Testis (tissue), 3 donors: Measurements from ENCODE around the gene RNF19B. TPM values are rescaled to one million over a fixed set of nuclear protein-coding genes. Genes with fewer than 3 reads are reported as not detected.

Experiments used
- DNase-seq: peaks from one replicate; pipeline ENCODE4 v3.0.0-alpha.2; 2019
- H3K27ac ChIP-seq, 2 donors: fragments of 200-600 bp; sonication (generic); one replicate each; pipeline ENCODE4 v1.5.1; 2019
- H3K27me3 ChIP-seq: fragments of 200-600 bp; sonication (generic); one replicate; pipeline ENCODE4 v1.5.1; 2019
- H3K36me3 ChIP-seq: fragments of 200-600 bp; sonication (generic); one replicate; pipeline ENCODE4 v1.5.1; 2017; ENCODE audit warnings: low read depth; ENCODE audit errors: missing control alignments
- H3K4me1 ChIP-seq: fragments of 200-600 bp; sonication (generic); one replicate; pipeline ENCODE4 v1.5.1; 2019
- H3K4me3 ChIP-seq, 2 donors: fragments of 200-600 bp; sonication (generic); one replicate each; pipeline ENCODE4 v1.5.1; 2017 to 2019
- H3K9me3 ChIP-seq: fragments of 200-600 bp; sonication (generic); one replicate; pipeline ENCODE4 v1.5.1; 2017
- POLR2A ChIP-seq: fragments of 450-650 bp; IDR thresholded peaks from one replicate; pipeline ENCODE4 v1.6.1; 2017; ENCODE audit warnings: antibody characterized with exemption, mild to moderate bottlenecking, moderate library complexity
- WGBS, 2 donors: methylation state at CpG; one replicate each; pipeline ENCODE4 v1.1.5; 2018; 5-methylcytosine and 5-hydroxymethylcytosine counted together
- intact Hi-C: fragments of 100-400 bp; cut with DNase I; formaldehyde crosslinking; loops from one replicate; pipeline ENCODE4 v1.15.1; 2023; ENCODE audit warnings: low total_unique reads
- polyA plus RNA-seq: library from polyadenylated mRNA; stranded (reverse); fragments of 350-450 nt; fragmentation: Illumina TruSeq; extraction: RNeasy Lipid Tissue Mini Kit (QIAGEN cat#74804); gene quantifications from one replicate; pipeline ENCODE4 v1.2.3, GENCODE V29; 2014; ENCODE audit warnings: low read depth, low replicate concordance; ENCODE audit not compliant: insufficient read depth
- total RNA-seq, 2 donors: library from RNA; depleted of rRNA; stranded (reverse); fragments of >200 nt; gene quantifications; one replicate each; pipeline ENCODE4 v1.2.3, GENCODE V29; 2016
- TF ChIP-seq, protein P1 (sequence below), 3 experiments: fragments of 450-650 bp in 2 of 3; fragments of 200-600 bp in 1 of 3; sonication (generic) in 1 of 3; IDR thresholded peaks; one replicate each; pipeline ENCODE4 v1.5.1; 2016 to 2019; ENCODE audit warnings: antibody characterized with exemption in 3 of 3, mild to moderate bottlenecking in 2 of 3, moderate library complexity in 1 of 3

Gene RNF19B
- total and polyA plus RNA-seq, 3 donors from 2014 or later: 140 to 225 (median 141) TPM

DNA sequence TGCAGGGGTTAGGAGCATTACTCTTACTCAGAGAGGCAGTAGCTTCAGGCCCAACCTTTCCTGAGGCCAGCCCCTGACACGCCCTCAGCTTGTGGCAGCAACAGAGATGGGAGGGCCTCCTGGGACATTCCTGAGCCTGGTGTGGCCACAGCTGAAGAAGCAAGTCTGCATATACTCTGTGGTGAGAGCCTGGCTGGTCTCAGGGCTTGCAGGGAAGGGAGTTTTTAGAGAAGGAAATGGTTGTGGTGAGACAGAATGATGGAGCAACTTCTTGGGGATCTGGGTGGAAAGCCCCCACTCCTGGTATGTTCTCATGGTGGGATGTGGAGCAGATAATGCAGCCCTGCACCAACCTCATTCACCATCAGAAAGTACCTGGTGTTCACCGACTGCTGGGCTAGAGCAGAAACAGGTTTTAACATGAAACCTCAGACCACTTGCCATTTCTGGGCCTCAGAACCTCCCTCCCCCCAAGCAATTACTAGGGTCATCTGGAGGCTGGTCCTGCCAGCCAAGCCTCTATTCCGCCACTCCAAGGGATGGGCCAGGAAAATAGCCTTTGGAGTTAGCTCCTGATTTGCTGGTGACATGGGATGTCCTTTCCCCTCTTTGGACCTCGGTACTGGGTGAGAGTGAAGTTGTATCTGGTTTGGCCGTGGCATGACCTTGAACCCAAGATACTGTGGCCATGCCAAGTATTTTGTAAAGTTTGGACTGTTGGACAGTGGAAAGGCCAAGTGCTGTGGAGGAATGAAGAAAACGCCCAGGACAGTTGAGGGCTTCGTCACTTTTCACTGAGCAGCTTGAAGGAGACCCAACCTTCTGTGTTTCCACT lies 28.1 kb upstream of the RNF19B start:
- TF ChIP-seq POLR2A: no peak
- TF ChIP-seq, protein P1, sequence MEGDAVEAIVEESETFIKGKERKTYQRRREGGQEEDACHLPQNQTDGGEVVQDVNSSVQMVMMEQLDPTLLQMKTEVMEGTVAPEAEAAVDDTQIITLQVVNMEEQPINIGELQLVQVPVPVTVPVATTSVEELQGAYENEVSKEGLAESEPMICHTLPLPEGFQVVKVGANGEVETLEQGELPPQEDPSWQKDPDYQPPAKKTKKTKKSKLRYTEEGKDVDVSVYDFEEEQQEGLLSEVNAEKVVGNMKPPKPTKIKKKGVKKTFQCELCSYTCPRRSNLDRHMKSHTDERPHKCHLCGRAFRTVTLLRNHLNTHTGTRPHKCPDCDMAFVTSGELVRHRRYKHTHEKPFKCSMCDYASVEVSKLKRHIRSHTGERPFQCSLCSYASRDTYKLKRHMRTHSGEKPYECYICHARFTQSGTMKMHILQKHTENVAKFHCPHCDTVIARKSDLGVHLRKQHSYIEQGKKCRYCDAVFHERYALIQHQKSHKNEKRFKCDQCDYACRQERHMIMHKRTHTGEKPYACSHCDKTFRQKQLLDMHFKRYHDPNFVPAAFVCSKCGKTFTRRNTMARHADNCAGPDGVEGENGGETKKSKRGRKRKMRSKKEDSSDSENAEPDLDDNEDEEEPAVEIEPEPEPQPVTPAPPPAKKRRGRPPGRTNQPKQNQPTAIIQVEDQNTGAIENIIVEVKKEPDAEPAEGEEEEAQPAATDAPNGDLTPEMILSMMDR (IDR thresholded peaks at IDR 0.05): no peak
- H3K4me3 ChIP-seq: no peak overlapping the region
- intact Hi-C loops: no loop called here

DNA sequence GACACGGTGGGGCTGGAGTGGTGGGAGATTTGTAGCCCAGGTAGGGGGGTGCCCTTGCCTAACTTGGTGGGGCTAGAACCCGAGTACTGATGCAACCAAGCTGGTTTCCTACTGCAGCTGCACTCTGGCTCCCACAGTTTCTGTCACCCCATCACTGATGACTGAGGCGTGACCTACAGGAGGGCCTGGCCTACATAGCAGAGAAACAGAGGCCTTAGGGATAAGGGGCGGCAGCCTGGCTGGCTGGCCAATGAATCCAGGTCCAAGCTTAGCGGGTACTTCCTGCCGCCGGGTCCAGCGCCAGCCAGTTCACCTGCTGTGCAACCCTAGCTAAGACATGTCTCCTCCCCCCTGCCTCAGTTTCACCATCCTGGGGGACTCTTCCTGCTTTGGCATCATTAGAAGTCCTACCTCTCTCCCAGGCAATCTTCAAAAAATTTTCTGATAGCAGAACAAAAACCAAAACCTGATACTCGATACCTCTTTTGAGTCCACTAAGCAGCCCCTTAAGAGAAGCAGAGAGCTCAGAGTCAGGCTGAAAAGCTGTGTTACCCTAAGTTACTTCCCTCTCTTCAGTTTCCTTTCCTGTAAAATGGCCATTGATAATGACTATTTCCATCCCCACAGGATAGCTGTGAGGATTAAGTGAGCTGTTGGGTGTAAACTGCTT lies 27.3 kb upstream of the RNF19B start:
- DNase-seq: no peak
- no peaks in the 10 kb centered on the region for H3K9me3 ChIP-seq
- H3K4me3 ChIP-seq: no peak overlapping the region
- WGBS, 2 donors: 78 to 90% methylated on average over 8 to 9 of the region's 9 CpGs
- H3K27me3 ChIP-seq: no peaks in the 10 kb centered on the region
- intact Hi-C loops: no loop called here
- peaks cover 33% of the 10 kb centered on the region for H3K4me1 ChIP-seq
- H3K36me3 ChIP-seq: no peaks in the 10 kb centered on the region
- TF ChIP-seq, protein P1 (IDR thresholded peaks at IDR 0.05): no peak
- TF ChIP-seq POLR2A: no peak
- no peak overlapping the region for H3K27ac ChIP-seq

More for the DNA sequence above, 28.1 kb upstream of the RNF19B start:
- 50 to 64% methylated on average over 6 to 7 of the region's 7 CpGs for WGBS, 2 donors
- Histone ChIP-seq H3K27me3 (no peaks in the 10 kb centered on the region), H3K27ac (no peak overlapping the region), H3K9me3 (no peaks in the 10 kb centered on the region), H3K36me3 (no peaks in the 10 kb centered on the region), H3K4me1 (peaks cover 38% of the 10 kb centered on the region)
- peak; percentile 81 for DNase-seq

DNA sequence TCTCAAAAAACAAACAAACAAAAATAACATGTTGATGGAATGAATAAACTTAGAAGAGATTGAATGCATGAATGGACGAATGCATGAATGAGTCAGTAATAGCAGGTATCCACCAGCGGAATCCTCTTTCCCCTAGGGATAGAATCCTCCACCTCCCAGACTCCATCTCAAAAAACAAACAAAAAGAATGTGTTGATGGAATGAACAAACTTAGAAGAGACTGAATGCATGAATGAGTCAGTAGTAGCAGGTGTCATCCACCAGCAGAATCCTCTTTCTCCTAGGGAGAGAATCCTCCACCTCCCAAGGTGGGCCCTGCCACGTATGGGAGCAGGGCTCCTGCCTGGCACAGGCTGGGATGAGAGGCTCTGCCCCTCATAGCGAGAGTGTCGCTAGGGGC lies 26.8 kb upstream of the RNF19B start:
- intact Hi-C loops: no loop called here
- Histone ChIP-seq H3K27me3 (no peaks in the 10 kb centered on the region), H3K9me3 (no peaks in the 10 kb centered on the region), H3K4me1 (peaks cover 30% of the 10 kb centered on the region), H3K36me3 (no peaks in the 10 kb centered on the region), H3K27ac (no peak overlapping the region), H3K4me3 (no peak overlapping the region)
- 88 to 93% methylated on average over 5 of the region's 5 CpGs for WGBS, 2 donors
- TF ChIP-seq POLR2A: no peak
- TF ChIP-seq, protein P1 (IDR thresholded peaks at IDR 0.05): no peak
- DNase-seq: no peak

DNA sequence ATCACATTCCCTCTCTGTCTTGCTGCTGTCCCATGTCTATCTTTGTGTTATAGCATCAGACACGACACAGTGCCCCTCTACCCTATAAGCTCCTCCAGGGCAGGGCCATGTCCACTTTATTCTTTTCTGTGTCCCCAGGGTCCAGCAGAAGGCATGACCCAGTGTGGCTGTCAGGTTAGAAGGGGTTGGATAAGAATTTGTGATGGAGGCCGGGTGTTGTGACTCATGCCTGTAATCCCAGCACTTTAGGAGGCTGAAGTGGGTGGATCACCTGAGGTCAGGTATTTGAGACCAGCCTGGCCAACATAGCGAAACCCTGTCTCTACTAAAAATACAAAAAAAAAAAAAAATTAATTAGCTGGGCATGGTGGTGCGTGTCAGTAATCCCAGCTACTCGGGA lies 26.3 kb upstream of the RNF19B start:
- H3K36me3 ChIP-seq: no peaks in the 10 kb centered on the region
- TF ChIP-seq, protein P1 (IDR thresholded peaks at IDR 0.05): no peak
- no peak for TF ChIP-seq POLR2A
- 92 to 96% methylated on average over 5 of the region's 5 CpGs for WGBS, 2 donors
- H3K27me3 ChIP-seq: no peaks in the 10 kb centered on the region
- H3K27ac ChIP-seq: no peak overlapping the region
- intact Hi-C loops: no loop called here
- H3K9me3 ChIP-seq: no peaks in the 10 kb centered on the region
- H3K4me1 ChIP-seq: peaks cover 30% of the 10 kb centered on the region
- no peak for DNase-seq
- H3K4me3 ChIP-seq: no peak overlapping the region
